PC-3 (cell line): Measurements from ENCODE around the gene CTSW. TPM values are rescaled to one million over a fixed set of nuclear protein-coding genes. Genes with fewer than 3 reads are reported as not detected.

Experiments
- ATAC-seq: fragments of 200-7000 bp; cut with Tn5 transposase; 2 replicates; pipeline ENCODE4 v1.9.1; 2020; ENCODE audit warnings: mild to moderate bottlenecking, moderate library complexity
- BruUV-seq: library from RNA; stranded (reverse); fragments of 400-500 nt; replicated peaks from 2 replicates; lab custom pipeline; 2021; lab: Mats Ljungman, UMichigan
- CTCF ChIA-PET: fragments of 300-600 bp; sonication (Branson Sonifier 250); formaldehyde crosslinking; loops from one replicate; lab custom pipeline; 2022; ENCODE audit warnings: antibody characterized with exemption; lab: Charles Lee
- POLR2A ChIA-PET: fragments of 300-600 bp; sonication (Branson Sonifier 250); formaldehyde crosslinking; loops from one replicate; lab custom pipeline; 2022; ENCODE audit warnings: antibody characterized with exemption; ENCODE audit not compliant: unreplicated experiment; lab: Charles Lee
- DNase-seq: peaks from one replicate; pipeline ENCODE4 v3.0.0-alpha.2; 2015
- H2AFZ ChIP-seq: fragments of 300-600 bp; sonication (generic); 2 replicates; pipeline ENCODE4 v1.6.0; 2016; ENCODE audit warnings: antibody characterized with exemption, low read length
- H3F3A ChIP-seq: fragments of 300-600 bp; sonication (generic); one replicate; pipeline ENCODE4 v1.6.0; 2017; ENCODE audit warnings: antibody characterized with exemption, low read length, control low read depth, mild to moderate bottlenecking; ENCODE audit not compliant: unreplicated experiment
- H3K27ac ChIP-seq: fragments of 300-600 bp; sonication (generic); 2 replicates; pipeline ENCODE4 v1.5.1; 2016; ENCODE audit warnings: mild to moderate bottlenecking, low read length
- H3K27me3 ChIP-seq: fragments of 300-600 bp; sonication (generic); 2 replicates; pipeline ENCODE4 v1.6.1; 2016; ENCODE audit warnings: low read length, mixed read lengths
- H3K36me3 ChIP-seq: fragments of 300-600 bp; sonication (generic); 2 replicates; pipeline ENCODE4 v1.6.1; 2016; ENCODE audit warnings: low read depth, mixed run types, low read length, mixed read lengths
- H3K4me1 ChIP-seq: fragments of 300-600 bp; sonication (generic); 2 replicates; pipeline ENCODE4 v1.5.1; 2016; ENCODE audit warnings: low read length; ENCODE audit not compliant: insufficient read depth
- H3K4me2 ChIP-seq: fragments of 300-600 bp; sonication (generic); 2 replicates; pipeline ENCODE4 v1.6.0; 2016; ENCODE audit warnings: low read length
- H3K4me3 ChIP-seq: fragments of 300-600 bp; sonication (generic); 2 replicates; pipeline ENCODE4 v1.5.1; 2016; ENCODE audit warnings: mild to moderate bottlenecking, low read length, mixed read lengths
- H3K79me2 ChIP-seq: fragments of 300-600 bp; sonication (generic); 2 replicates; pipeline ENCODE4 v1.6.1; 2017; ENCODE audit warnings: low read length, mixed read lengths
- H3K9ac ChIP-seq: fragments of 300-600 bp; sonication (generic); 2 replicates; pipeline ENCODE4 v1.6.0; 2016; ENCODE audit warnings: mild to moderate bottlenecking, low read length
- H3K9me2 ChIP-seq: fragments of 300-600 bp; sonication (generic); replicated peaks from 2 replicates; pipeline ENCODE4 v1.6.1; 2016; ENCODE audit warnings: mixed run types, low read length, mixed read lengths
- H3K9me3 ChIP-seq: fragments of 300-600 bp; sonication (generic); 2 replicates; pipeline ENCODE4 v1.6.1; 2016; ENCODE audit warnings: low read length, mixed read lengths
- H4K20me1 ChIP-seq: fragments of 300-600 bp; sonication (generic); 2 replicates; pipeline ENCODE4 v1.6.1; 2016; ENCODE audit warnings: low read length, mixed read lengths
- EZH2 ChIP-seq: fragments of 300-600 bp; sonication (generic); IDR thresholded peaks from one replicate; pipeline ENCODE4 v1.6.1; 2017; ENCODE audit warnings: antibody characterized with exemption, mild to moderate bottlenecking, low read length; ENCODE audit not compliant: unreplicated experiment
- EZH2phosphoT487 ChIP-seq: fragments of 300-600 bp; sonication (generic); IDR thresholded peaks from 2 replicates; pipeline ENCODE4 v1.6.1; 2018; ENCODE audit warnings: mild to moderate bottlenecking, antibody characterized with exemption, low read length, borderline replicate concordance
- intact Hi-C: fragments of 100-400 bp; cut with micrococcal nuclease; formaldehyde crosslinking; loops from 2 replicates; pipeline ENCODE4 v1.9.0; 2023
- total RNA-seq: library from RNA; depleted of rRNA; stranded (reverse); fragments of >200 nt; gene quantifications from 2 replicates; pipeline ENCODE4 v1.2.3, GENCODE V29; 2014
- TF ChIP-seq, protein P1 (sequence below): fragments of 300-600 bp; sonication (generic); conservative IDR thresholded peaks from 2 replicates; pipeline ENCODE4 v1.5.1; 2017; ENCODE audit warnings: antibody characterized with exemption, low read depth, mild to moderate bottlenecking, low read length

CTSW gene
- total RNA-seq, 1 experiment from 2014 or later: 0.11 TPM

DNA sequence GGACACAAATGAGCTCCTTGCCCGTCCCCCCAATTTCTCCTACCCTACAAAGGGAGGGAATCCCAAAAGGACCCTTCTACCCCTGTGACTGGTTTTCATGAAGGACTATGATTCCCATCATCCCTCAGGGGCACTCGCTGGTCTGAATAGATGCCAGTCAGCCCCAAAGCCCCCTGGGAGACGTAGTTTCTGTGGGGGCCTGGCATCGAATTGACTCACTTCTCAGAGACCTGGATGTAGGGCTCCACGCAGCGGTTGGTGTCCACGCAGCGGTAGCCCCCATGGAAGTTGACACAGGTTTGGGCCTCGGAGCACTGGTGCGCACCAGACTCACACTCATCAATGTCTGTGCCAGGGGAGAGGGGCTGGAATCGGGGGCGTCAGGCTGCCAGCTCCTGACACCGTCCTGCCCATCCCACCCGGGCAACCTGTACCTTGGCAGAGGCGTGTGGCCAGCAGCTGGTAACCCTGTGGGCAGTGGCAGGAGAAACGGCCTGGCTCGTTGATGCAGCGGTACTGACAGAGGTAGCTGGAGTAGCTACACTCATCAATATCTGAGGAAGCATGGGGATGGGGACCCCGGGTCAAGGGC lies 11.5 kb upstream of the CTSW start:
- H3K4me1 ChIP-seq: peaks cover 4% of the 10 kb centered on the region
- DNase-seq (no peak), ATAC-seq (no peak)
- no peaks in the 10 kb centered on the region for H3K9me2 ChIP-seq
- no peaks in the 10 kb centered on the region for H3F3A ChIP-seq
- no TSS peak for BruUV-seq
- H4K20me1 ChIP-seq: no peaks in the 10 kb centered on the region
- H3K4me2 ChIP-seq: no peak overlapping the region
- H3K36me3 ChIP-seq: peaks cover 20% of the 10 kb centered on the region; the same call in 1 of the 2 replicates
- POLR2A ChIA-PET: interaction anchor here (0.6 kb wide), 1 partner anchor 32 kb away, joined by 3 read pairs; no protein-coding TSS in a partner anchor
- CTCF ChIA-PET: interaction anchor here (0.7 kb wide), 1 partner anchor 8 kb away, joined by 4 read pairs; the partner anchor contains the start of gene MUS81
- no peaks in the 10 kb centered on the region for H3K9me3 ChIP-seq
- no peak overlapping the region for H3K9ac ChIP-seq
- no peak overlapping the region for H2AFZ ChIP-seq
- TF ChIP-seq, protein P1, sequence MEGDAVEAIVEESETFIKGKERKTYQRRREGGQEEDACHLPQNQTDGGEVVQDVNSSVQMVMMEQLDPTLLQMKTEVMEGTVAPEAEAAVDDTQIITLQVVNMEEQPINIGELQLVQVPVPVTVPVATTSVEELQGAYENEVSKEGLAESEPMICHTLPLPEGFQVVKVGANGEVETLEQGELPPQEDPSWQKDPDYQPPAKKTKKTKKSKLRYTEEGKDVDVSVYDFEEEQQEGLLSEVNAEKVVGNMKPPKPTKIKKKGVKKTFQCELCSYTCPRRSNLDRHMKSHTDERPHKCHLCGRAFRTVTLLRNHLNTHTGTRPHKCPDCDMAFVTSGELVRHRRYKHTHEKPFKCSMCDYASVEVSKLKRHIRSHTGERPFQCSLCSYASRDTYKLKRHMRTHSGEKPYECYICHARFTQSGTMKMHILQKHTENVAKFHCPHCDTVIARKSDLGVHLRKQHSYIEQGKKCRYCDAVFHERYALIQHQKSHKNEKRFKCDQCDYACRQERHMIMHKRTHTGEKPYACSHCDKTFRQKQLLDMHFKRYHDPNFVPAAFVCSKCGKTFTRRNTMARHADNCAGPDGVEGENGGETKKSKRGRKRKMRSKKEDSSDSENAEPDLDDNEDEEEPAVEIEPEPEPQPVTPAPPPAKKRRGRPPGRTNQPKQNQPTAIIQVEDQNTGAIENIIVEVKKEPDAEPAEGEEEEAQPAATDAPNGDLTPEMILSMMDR: no peak
- TF ChIP-seq EZH2 (no peak), EZH2phosphoT487 (no peak)
- intact Hi-C loops: no loop called here
- no peak overlapping the region for H3K4me3 ChIP-seq
- H3K27me3 ChIP-seq: no peaks in the 10 kb centered on the region
- H3K27ac ChIP-seq: no peak overlapping the region
- H3K79me2 ChIP-seq: no peaks in the 10 kb centered on the region; the same call in 1 of the 2 replicates

DNA sequence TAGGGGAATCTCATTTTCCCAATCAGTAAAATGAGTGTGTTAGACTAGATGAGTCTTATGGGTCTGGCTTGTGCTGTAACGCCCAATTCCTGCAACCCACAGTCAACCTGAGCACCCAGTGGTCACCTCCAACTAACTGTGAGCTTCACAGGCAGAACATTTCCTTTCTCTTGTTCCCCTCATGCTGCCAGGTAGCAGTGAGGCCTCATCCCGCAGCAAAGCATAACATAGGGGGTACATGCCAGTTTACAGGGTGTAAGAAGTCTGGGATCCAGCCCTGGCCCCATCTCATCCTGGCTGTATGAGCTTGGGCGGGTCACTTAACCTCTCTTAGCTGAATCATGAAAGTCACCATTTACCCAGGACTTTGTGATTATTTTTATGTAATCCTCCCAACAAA lies 10.7 kb upstream of the CTSW start:
- Histone ChIP-seq H3F3A (no peaks in the 10 kb centered on the region), H3K9me2 (no peaks in the 10 kb centered on the region), H3K36me3 (peaks cover 19% of the 10 kb centered on the region; the same call in 1 of the 2 replicates), H3K4me1 (peaks cover 6% of the 10 kb centered on the region), H4K20me1 (no peaks in the 10 kb centered on the region), H2AFZ (no peak overlapping the region), H3K4me3 (no peak overlapping the region), H3K9me3 (no peaks in the 10 kb centered on the region), H3K9ac (no peak overlapping the region), H3K27ac (no peak overlapping the region), H3K79me2 (no peaks in the 10 kb centered on the region), H3K4me2 (no peak overlapping the region), H3K27me3 (no peaks in the 10 kb centered on the region)
- ATAC-seq: no peak
- CTCF ChIA-PET: interaction anchor here (0.7 kb wide), 1 partner anchor 9 kb away, joined by 4 read pairs; the partner anchor contains the start of gene MUS81
- BruUV-seq: TSS peak; percentile 3
- POLR2A ChIA-PET: interaction anchor here (0.6 kb wide), 1 partner anchor 32 kb away, joined by 3 read pairs; no protein-coding TSS in a partner anchor
- no peak for DNase-seq
- TF ChIP-seq EZH2 (no peak), EZH2phosphoT487 (no peak)
- TF ChIP-seq, protein P1: no peak
- intact Hi-C loops: no loop called here
